ENCODE data around the gene NPEPPS.
"Not testable (repeated sequence)": the region's sequence is repeated elsewhere in the genome, so short reads cannot be mapped to it uniquely, and the experiment has no call there.

Gene NPEPPS, protein sequence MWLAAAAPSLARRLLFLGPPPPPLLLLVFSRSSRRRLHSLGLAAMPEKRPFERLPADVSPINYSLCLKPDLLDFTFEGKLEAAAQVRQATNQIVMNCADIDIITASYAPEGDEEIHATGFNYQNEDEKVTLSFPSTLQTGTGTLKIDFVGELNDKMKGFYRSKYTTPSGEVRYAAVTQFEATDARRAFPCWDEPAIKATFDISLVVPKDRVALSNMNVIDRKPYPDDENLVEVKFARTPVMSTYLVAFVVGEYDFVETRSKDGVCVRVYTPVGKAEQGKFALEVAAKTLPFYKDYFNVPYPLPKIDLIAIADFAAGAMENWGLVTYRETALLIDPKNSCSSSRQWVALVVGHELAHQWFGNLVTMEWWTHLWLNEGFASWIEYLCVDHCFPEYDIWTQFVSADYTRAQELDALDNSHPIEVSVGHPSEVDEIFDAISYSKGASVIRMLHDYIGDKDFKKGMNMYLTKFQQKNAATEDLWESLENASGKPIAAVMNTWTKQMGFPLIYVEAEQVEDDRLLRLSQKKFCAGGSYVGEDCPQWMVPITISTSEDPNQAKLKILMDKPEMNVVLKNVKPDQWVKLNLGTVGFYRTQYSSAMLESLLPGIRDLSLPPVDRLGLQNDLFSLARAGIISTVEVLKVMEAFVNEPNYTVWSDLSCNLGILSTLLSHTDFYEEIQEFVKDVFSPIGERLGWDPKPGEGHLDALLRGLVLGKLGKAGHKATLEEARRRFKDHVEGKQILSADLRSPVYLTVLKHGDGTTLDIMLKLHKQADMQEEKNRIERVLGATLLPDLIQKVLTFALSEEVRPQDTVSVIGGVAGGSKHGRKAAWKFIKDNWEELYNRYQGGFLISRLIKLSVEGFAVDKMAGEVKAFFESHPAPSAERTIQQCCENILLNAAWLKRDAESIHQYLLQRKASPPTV

DNA sequence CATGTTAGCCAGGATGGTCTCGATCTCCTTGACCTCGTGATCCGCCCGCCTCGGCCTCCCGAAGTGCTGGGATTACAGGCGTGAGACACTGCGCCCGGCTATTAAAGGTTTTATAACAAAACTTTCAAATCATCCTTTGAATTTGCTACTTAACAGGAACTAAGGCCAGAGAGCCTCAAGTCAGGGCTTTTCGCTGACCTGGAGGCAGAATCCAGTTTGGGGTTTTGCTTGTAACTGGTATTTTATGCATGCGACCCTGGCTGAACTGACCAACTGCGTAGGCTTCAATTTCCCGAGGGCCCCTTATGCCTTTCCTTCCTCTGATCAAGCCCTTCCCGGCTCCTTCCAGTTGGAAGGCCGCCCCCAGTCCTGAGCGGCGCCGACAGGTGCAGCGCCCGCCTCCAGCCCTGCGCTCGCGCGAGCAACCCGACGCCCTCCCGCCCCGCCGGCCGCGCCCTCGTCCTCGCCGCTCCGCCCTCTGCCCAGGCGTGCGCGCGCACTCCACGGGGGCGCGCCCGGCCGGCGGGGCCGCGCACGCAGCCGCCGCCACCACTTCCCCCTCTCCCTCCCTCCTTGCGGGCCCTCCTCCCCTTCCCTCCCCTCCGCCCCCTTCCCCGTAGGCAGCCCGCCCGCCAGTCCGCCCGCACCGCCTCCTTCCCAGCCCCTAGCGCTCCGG, at the start of gene NPEPPS:
Gene NPEPPS (plus strand): TSS at position 552 of the 676 bp plus-strand sequence. CDS start 193 bp downstream, outside the sequence.
- H3K9me3 Mint-ChIP-seq (ENCODE audit: low read depth); H3K27me3 Mint-ChIP-seq; H3K36me3 Mint-ChIP-seq: not testable (repeated sequence)
- peak within 1 kb of the TSS; percentile 87 for H3K27ac Mint-ChIP-seq
- H3K4me1 Mint-ChIP-seq (ENCODE audit: low read depth) = peaks cover 14% of the 10 kb centered on the region
- peak within 1 kb of the TSS; percentile 92 for H3K4me3 Mint-ChIP-seq

DNA sequence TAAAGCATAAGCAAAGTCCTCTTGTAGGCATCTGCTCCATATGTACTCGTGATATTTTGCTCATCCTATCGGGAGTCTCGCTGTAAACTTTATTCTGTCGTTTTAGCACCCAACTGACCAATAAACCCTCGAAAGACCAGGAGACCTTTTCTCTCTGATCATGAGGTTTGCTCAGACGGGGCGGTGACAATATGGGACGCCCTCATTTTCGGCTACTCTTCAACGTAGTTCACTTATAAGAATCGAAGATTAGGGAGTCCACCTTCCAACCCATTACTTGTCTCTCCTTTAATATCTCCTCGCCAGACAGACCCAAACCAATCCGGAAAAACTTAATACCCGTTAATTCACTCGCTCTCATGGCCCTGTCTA, 39.1 kb upstream of the NPEPPS start:
- H3K9me3 Mint-ChIP-seq (ENCODE audit: low read depth); H3K27me3 Mint-ChIP-seq; H3K4me1 Mint-ChIP-seq (ENCODE audit: low read depth); H3K36me3 Mint-ChIP-seq: not testable (repeated sequence)
- H3K27ac Mint-ChIP-seq = peak overlapping the region; percentile 98
- peak overlapping the region; percentile 96 for H3K4me3 Mint-ChIP-seq

DNA sequence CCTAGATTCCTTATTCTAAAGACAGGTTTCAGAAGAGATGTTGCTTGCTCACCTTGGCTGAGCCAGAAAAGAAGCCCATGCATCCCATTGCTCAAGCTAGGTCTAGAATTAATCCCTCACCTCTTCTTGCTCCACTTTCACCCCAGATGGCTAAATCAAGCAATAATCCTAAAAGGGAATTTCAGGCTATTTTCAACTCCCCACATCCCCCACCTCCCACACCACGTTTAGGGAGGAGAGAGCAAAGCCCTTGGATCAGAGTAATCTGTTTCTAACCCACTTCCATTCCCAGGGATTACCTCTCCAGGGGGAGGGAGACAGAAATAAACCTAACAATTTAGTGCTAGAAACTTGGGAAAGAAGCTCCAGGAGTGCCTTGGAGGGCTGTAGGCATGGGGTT, 31.8 kb upstream of the NPEPPS start:
- H3K36me3 Mint-ChIP-seq; H3K27me3 Mint-ChIP-seq; H3K27ac Mint-ChIP-seq; H3K9me3 Mint-ChIP-seq (ENCODE audit: low read depth); H3K4me3 Mint-ChIP-seq: not testable (repeated sequence)
- H3K4me1 Mint-ChIP-seq (ENCODE audit: low read depth) = peaks cover 12% of the 10 kb centered on the region

DNA sequence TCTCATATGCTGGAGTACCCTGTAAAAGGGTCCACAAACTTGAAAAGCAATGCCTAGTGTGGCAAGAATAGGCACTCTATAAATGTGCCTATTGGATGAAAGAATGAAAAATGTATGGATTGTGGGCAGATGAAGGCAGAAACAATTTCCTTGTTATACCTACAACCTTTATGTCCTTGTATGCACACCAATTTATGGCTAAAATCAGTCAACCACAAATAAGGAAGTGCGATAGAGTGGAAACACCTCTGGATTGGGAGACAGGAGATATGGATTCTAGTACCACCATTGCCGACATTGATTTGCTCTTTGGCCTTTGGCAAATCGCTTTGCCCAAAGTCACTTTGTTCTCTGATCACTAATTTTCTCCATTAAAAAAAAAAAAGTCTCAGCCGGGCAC, 31.4 kb upstream of the NPEPPS start:
- peaks cover 12% of the 10 kb centered on the region for H3K4me1 Mint-ChIP-seq (ENCODE audit: low read depth)
- H3K9me3 Mint-ChIP-seq (ENCODE audit: low read depth); H3K27ac Mint-ChIP-seq; H3K36me3 Mint-ChIP-seq; H3K27me3 Mint-ChIP-seq; H3K4me3 Mint-ChIP-seq: not testable (repeated sequence)

DNA sequence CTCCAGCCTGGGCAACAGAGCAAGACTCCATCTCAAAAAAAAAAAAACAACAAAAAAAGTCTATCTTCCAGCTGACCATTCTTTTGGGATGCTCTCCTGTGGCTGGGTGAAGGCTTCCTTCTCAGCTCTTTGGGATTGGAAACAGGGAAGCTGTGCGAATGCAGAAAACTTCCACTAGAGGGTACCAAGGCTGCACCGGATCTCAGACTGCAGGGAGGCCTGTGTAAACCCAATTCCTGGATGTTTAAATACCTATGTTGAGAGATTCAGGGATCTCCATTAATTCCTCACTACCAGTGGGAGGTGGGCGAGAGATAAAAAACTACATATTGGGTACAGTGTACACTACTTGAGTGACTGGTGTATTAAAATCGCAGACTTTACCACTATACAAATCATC, 30.3 kb upstream of the NPEPPS start:
- H3K4me3 Mint-ChIP-seq; H3K9me3 Mint-ChIP-seq (ENCODE audit: low read depth); H3K27me3 Mint-ChIP-seq; H3K36me3 Mint-ChIP-seq; H3K27ac Mint-ChIP-seq: not testable (repeated sequence)
- peaks cover 12% of the 10 kb centered on the region for H3K4me1 Mint-ChIP-seq (ENCODE audit: low read depth)

DNA sequence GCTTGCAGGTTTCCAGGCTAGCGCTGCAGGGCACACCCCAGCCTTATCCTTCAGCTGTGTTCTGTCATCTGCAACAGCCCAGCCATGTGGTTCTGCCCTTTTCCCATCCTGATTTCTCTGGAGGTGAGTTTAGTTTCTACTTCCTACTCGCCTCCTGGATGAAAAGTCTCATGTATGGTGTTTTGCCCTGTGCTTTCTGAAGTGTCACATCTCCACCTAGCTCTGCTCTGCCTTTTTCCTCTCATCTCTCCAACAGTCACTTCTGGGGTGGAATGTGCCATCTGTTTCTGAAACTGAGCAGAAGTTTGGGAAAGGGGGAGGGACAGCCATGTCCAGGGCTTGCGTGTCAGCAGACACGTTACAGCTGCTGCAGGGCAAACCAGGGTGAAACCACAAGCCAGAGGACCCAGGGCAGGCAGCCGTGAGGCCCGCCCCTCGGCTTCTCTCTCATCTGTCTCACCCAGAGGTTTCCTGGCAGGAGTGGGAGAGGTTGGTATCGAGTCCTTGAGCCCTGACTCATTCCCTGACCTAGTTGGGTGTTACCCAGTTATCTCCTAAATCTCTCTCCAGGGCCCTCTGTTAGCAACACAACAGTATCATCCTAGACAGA, 28.7 kb upstream of the NPEPPS start:
- peak overlapping the region; percentile 23 for H3K4me3 Mint-ChIP-seq
- H3K27ac Mint-ChIP-seq; H3K27me3 Mint-ChIP-seq; H3K9me3 Mint-ChIP-seq (ENCODE audit: low read depth); H3K36me3 Mint-ChIP-seq: not testable (repeated sequence)
- peaks cover 12% of the 10 kb centered on the region for H3K4me1 Mint-ChIP-seq (ENCODE audit: low read depth)

DNA sequence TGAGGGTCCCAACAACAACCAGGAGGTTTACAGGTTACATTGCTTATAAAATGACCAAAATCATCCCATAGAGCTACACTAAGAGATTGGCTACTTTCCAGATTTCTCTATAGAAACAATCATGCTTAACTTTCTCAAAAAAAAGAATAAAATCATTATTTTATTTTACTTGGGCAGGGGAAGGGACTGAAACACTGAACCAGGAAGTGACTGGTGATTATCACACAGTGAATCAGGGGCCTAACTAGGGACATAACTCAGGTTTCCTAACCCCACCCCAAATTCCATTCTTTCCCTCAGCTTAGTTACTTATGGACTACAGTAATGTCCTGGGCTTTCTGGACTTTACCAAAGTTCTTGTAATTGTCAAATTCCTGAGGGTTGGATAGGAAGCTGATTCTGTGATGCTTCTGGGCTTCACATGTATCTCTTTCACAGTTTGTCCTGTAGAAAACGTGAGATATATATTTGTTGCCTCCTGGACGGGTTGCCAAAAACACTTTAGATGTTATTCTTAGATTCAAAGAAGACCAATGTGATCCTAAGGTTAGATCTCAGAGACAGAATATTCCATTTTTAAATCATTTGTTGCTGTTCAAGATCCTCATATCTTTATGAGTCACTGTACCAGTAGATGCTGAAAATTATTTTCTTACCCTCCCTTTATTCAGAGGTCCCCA, 28.0 kb upstream of the NPEPPS start:
- H3K4me3 Mint-ChIP-seq; H3K9me3 Mint-ChIP-seq (ENCODE audit: low read depth); H3K36me3 Mint-ChIP-seq; H3K27ac Mint-ChIP-seq; H3K27me3 Mint-ChIP-seq: not testable (repeated sequence)
- H3K4me1 Mint-ChIP-seq (ENCODE audit: low read depth) = peaks cover 12% of the 10 kb centered on the region

DNA sequence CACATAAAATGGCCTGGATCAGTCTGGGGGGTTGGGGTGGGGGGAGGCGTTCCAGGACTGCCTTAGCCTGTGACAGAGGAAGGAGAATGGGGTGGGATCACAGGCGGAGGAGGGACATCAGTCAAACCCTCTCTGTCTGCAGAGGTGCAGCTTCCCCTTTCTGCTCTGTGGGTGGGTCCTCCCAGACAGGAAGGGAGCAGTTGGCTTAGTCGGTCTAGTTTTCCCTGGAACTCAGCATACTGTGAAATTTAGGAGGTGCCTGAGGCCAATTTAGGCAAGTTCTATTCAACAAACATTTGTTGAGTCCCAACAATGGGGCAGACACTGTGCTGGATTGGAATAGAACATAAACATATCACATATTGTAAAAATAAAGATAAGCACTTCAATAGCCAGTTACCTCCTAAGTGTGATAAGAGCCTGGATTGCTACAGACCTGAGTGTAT, 19.2 kb upstream of the NPEPPS start:
- H3K36me3 Mint-ChIP-seq; H3K27me3 Mint-ChIP-seq; H3K4me1 Mint-ChIP-seq (ENCODE audit: low read depth); H3K27ac Mint-ChIP-seq; H3K4me3 Mint-ChIP-seq; H3K9me3 Mint-ChIP-seq (ENCODE audit: low read depth): not testable (repeated sequence)

DNA sequence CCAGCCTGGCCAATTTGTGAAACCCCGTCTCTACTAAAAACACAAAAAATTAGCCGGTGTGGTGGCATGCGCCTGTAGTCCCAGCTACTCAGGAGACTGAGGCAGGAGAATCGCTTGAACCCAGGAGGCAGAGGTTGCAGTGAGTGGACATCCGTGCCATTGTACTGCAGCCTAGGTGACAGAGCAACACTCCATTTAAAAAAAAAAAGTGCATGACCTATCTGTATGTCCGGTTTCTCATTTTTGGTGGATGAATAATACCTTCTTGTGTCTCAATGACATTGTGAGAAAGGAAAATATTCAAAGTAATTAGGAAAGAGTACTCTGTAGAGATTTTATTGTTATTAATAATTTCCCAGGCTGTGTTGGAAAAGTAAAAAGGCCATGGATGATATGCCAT, 17.6 kb upstream of the NPEPPS start:
- not testable (repeated sequence) for H3K36me3 Mint-ChIP-seq; H3K27me3 Mint-ChIP-seq; H3K4me3 Mint-ChIP-seq; H3K4me1 Mint-ChIP-seq (ENCODE audit: low read depth); H3K27ac Mint-ChIP-seq; H3K9me3 Mint-ChIP-seq (ENCODE audit: low read depth)

DNA sequence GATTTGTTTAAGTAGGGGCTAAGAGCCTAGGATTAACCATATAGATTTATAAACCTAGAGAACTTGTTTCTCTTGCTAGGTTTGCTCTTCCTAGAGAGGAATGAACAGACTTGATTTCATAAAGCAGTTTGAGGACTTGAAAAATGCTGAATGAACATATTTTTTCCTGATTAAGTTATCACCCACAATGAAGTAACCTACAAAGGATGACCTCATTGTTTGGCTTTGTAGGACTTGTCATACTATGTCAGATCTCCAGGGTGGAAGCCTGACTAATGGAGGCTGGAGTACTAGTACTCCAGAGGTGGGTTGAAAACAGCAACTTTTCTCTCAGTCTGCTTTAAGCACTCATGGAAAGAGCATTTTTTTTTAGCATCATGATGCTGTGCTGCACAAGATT, 12.0 kb upstream of the NPEPPS start:
- H3K9me3 Mint-ChIP-seq (ENCODE audit: low read depth); H3K4me3 Mint-ChIP-seq; H3K4me1 Mint-ChIP-seq (ENCODE audit: low read depth); H3K36me3 Mint-ChIP-seq; H3K27me3 Mint-ChIP-seq; H3K27ac Mint-ChIP-seq: not testable (repeated sequence)

DNA sequence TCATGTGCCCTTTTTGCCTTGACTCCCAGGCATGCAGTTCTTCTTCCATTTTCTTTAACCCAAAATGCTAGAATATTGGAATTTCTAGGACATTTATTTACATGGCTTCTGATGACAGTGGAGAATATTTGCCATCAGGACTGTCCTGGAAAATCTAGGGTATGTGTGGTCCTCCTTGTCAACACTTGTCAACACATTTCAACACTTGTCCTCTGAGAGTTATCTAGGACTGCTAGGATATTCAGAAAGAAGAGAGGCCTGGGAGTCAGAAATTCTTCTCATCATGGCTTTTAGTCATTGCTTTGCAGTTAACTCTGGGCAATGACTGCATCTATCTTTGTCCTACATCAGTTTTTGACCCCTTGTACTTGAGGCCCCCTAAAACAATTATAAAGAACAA, 11.5 kb upstream of the NPEPPS start:
- H3K27ac Mint-ChIP-seq; H3K4me3 Mint-ChIP-seq; H3K36me3 Mint-ChIP-seq; H3K27me3 Mint-ChIP-seq; H3K4me1 Mint-ChIP-seq (ENCODE audit: low read depth); H3K9me3 Mint-ChIP-seq (ENCODE audit: low read depth): not testable (repeated sequence)

DNA sequence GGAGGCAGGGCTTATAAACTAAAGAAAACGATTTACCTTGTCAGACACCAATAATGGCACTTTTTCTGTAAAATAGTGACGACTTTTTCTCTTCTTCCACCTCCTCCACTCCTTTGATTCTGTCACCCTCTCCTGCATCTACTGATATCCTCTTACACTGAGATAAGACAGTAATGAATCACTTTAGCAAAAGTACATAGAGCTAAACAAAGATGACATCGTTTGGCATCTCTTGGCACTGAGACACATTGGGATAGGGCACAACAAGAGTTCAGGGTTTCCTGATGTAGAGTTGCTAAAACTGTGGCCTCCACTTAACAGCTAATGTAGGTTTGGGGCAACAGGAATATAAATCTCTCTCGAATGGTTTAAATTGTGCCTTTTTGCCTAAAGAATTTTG, 10.6 kb upstream of the NPEPPS start:
- H3K27ac Mint-ChIP-seq; H3K27me3 Mint-ChIP-seq; H3K36me3 Mint-ChIP-seq; H3K4me3 Mint-ChIP-seq; H3K9me3 Mint-ChIP-seq (ENCODE audit: low read depth); H3K4me1 Mint-ChIP-seq (ENCODE audit: low read depth): not testable (repeated sequence)

DNA sequence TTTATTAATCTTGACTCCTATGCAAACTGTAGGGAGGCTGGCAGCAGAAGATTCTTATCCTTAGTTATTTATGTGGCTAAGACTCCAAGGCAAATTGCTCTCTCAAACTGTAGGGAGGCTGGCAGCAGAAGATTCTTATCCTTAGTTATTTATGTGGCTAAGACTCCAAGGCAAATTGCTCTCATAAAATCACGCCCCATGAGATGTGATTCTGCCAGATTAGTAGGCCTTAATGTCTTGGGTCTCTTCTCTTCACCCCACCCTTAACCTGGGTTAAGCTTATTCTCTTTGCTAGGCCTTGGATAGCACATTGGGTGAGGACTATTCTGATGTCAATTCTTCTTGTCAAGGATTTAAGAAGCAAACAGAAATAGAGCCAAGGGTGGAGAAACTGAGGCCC, 9.5 kb upstream of the NPEPPS start:
- not testable (repeated sequence) for H3K36me3 Mint-ChIP-seq; H3K4me3 Mint-ChIP-seq; H3K27me3 Mint-ChIP-seq; H3K27ac Mint-ChIP-seq; H3K4me1 Mint-ChIP-seq (ENCODE audit: low read depth); H3K9me3 Mint-ChIP-seq (ENCODE audit: low read depth)

DNA sequence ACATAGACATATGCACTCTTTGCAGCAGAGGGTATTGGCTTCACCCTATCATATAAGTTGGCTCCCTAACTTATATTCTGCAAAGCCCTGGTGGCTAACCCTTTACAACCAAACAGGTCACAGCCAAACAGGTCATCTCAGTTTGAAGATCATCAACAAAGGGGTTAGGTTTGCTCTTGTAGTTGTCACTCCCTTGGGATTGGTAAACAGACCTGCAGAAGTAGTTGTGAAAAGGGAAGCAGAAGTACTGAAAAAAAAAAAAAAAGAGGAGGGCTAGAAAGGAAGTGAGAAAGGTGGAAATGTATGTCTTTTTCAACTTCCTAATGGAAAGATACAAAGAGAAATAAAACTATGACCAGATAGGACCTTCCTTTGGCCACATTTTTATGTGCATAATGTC, 8.6 kb upstream of the NPEPPS start:
- not testable (repeated sequence) for H3K27me3 Mint-ChIP-seq; H3K9me3 Mint-ChIP-seq (ENCODE audit: low read depth); H3K4me1 Mint-ChIP-seq (ENCODE audit: low read depth); H3K36me3 Mint-ChIP-seq; H3K27ac Mint-ChIP-seq; H3K4me3 Mint-ChIP-seq
